ENCODE results near the gene CDKN2A. TPM values are rescaled to one million over a fixed set of nuclear protein-coding genes. Genes with fewer than 3 reads are reported as not detected.
A peak's percentile ranks its signal among the peaks of the same experiment; 100 is the strongest.

CDKN2A gene
- total RNA-seq, 1 experiment from 2014 or later = 88.7 TPM

- Histone ChIP-seq H3K4me1 (ENCODE audit: low read length) (peaks cover 38% of the 10 kb centered on the region), H4K20me1 (ENCODE audit: insufficient read depth, low read depth, low read length) (no peaks in the 10 kb centered on the region), H3K4me2 (ENCODE audit: low read depth, low read length, poor library complexity, severe bottlenecking) (no peak overlapping the region), H3K9ac (ENCODE audit: low read length) (no peak overlapping the region), H3K27me3 (ENCODE audit: low read length) (no peaks in the 10 kb centered on the region), H3K79me2 (ENCODE audit: low read length) (peaks cover 95% of the 10 kb centered on the region), H3K36me3 (ENCODE audit: insufficient read depth, low read length) (peaks cover 25% of the 10 kb centered on the region; the same call in 1 of the 2 replicates), H2AFZ (ENCODE audit: low read length) (no peak overlapping the region), H3K4me3 (ENCODE audit: low read length) (no peak overlapping the region), H3K9me3 (ENCODE audit: low read length) (no peaks in the 10 kb centered on the region), H3K9me2 (replicated peaks; ENCODE audit: insufficient read depth, low read length) (no peaks in the 10 kb centered on the region), H3K27ac (ENCODE audit: low read length) (no peak overlapping the region)
- DNase-seq = no peak
These were observed 11.8 kb downstream of the CDKN2A start for GRCh38 chr9:21982391-21982790.

- no peak overlapping the region for H3K27ac ChIP-seq (ENCODE audit: low read length)
- H3K79me2 ChIP-seq (ENCODE audit: low read length) = peaks cover 93% of the 10 kb centered on the region
- no peaks in the 10 kb centered on the region for H3K9me2 ChIP-seq (replicated peaks; ENCODE audit: insufficient read depth, low read length)
- no peak overlapping the region for H2AFZ ChIP-seq (ENCODE audit: low read length)
- H3K4me1 ChIP-seq (ENCODE audit: low read length) = peaks cover 4% of the 10 kb centered on the region; the same call in 1 of the 2 replicates
- no peaks in the 10 kb centered on the region for H3K27me3 ChIP-seq (ENCODE audit: low read length)
- H4K20me1 ChIP-seq (ENCODE audit: insufficient read depth, low read depth, low read length) = no peaks in the 10 kb centered on the region
- no peak overlapping the region for H3K9ac ChIP-seq (ENCODE audit: low read length)
- no peak overlapping the region for H3K4me3 ChIP-seq (ENCODE audit: low read length)
- no peaks in the 10 kb centered on the region for H3K9me3 ChIP-seq (ENCODE audit: low read length)
- DNase-seq = no peak
- no peak overlapping the region for H3K4me2 ChIP-seq (ENCODE audit: low read depth, low read length, poor library complexity, severe bottlenecking)
- peaks cover 30% of the 10 kb centered on the region for H3K36me3 ChIP-seq (ENCODE audit: insufficient read depth, low read length)
These were observed 17.8 kb downstream of the CDKN2A start for GRCh38 chr9:21976334-21976875.

GRCh38 chr9:21974722-21975409 is 19.3 kb downstream of the CDKN2A start:
- peaks cover 39% of the 10 kb centered on the region for H3K36me3 ChIP-seq (ENCODE audit: insufficient read depth, low read length)
- H3K9me2 ChIP-seq (replicated peaks; ENCODE audit: insufficient read depth, low read length) = no peaks in the 10 kb centered on the region
- H3K9me3 ChIP-seq (ENCODE audit: low read length) = no peaks in the 10 kb centered on the region
- DNase-seq = no peak
- no peak overlapping the region for H2AFZ ChIP-seq (ENCODE audit: low read length)
- no peak overlapping the region for H3K27ac ChIP-seq (ENCODE audit: low read length)
- no peak overlapping the region for H3K9ac ChIP-seq (ENCODE audit: low read length)
- H4K20me1 ChIP-seq (ENCODE audit: insufficient read depth, low read depth, low read length) = peaks cover 7% of the 10 kb centered on the region; the same call in 1 of the 2 replicates
- peaks cover 4% of the 10 kb centered on the region; the same call in 1 of the 2 replicates for H3K4me1 ChIP-seq (ENCODE audit: low read length)
- H3K79me2 ChIP-seq (ENCODE audit: low read length) = peaks cover 82% of the 10 kb centered on the region
- no peak overlapping the region for H3K4me3 ChIP-seq (ENCODE audit: low read length)
- no peak overlapping the region for H3K4me2 ChIP-seq (ENCODE audit: low read depth, low read length, poor library complexity, severe bottlenecking)
- no peaks in the 10 kb centered on the region for H3K27me3 ChIP-seq (ENCODE audit: low read length)

DNA sequence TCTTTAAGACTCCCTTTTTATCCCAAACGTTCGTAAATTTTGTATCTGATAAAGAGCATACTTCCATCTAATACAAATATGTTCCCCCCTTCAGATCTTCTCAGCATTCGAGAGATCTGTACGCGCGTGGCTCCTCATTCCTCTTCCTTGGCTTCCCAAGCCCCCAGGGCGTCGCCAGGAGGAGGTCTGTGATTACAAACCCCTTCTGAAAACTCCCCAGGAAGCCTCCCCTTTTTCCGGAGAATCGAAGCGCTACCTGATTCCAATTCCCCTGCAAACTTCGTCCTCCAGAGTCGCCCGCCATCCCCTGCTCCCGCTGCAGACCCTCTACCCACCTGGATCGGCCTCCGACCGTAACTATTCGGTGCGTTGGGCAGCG is 19.9 kb downstream of the CDKN2A start:
- no peak overlapping the region for H3K4me3 ChIP-seq (ENCODE audit: low read length)
- H3K9ac ChIP-seq (ENCODE audit: low read length) = no peak overlapping the region
- H3K4me2 ChIP-seq (ENCODE audit: low read depth, low read length, poor library complexity, severe bottlenecking) = no peak overlapping the region

GRCh38 chr9:21972361-21972760 is 21.8 kb downstream of the CDKN2A start:
- H3K27ac ChIP-seq (ENCODE audit: low read length) = no peak overlapping the region
- H3K4me1 ChIP-seq (ENCODE audit: low read length) = peaks cover 4% of the 10 kb centered on the region; the same call in 1 of the 2 replicates
- no peak overlapping the region for H3K4me3 ChIP-seq (ENCODE audit: low read length)
- peaks cover 10% of the 10 kb centered on the region; the same call in 1 of the 2 replicates for H4K20me1 ChIP-seq (ENCODE audit: insufficient read depth, low read depth, low read length)
- DNase-seq = peak; percentile 26
- H3K27me3 ChIP-seq (ENCODE audit: low read length) = no peaks in the 10 kb centered on the region
- H3K9me2 ChIP-seq (replicated peaks; ENCODE audit: insufficient read depth, low read length) = no peaks in the 10 kb centered on the region
- no peak overlapping the region for H3K4me2 ChIP-seq (ENCODE audit: low read depth, low read length, poor library complexity, severe bottlenecking)
- peaks cover 58% of the 10 kb centered on the region for H3K79me2 ChIP-seq (ENCODE audit: low read length)
- peaks cover 43% of the 10 kb centered on the region for H3K36me3 ChIP-seq (ENCODE audit: insufficient read depth, low read length)
- no peak overlapping the region for H2AFZ ChIP-seq (ENCODE audit: low read length)
- H3K9ac ChIP-seq (ENCODE audit: low read length) = no peak overlapping the region
- H3K9me3 ChIP-seq (ENCODE audit: low read length) = no peaks in the 10 kb centered on the region

More for the DNA sequence above, 19.9 kb downstream of the CDKN2A start:
- Histone ChIP-seq H4K20me1 (ENCODE audit: insufficient read depth, low read depth, low read length) (peaks cover 7% of the 10 kb centered on the region; the same call in 1 of the 2 replicates), H3K79me2 (ENCODE audit: low read length) (peaks cover 77% of the 10 kb centered on the region), H2AFZ (ENCODE audit: low read length) (no peak overlapping the region), H3K36me3 (ENCODE audit: insufficient read depth, low read length) (peaks cover 38% of the 10 kb centered on the region), H3K27me3 (ENCODE audit: low read length) (no peaks in the 10 kb centered on the region), H3K4me1 (ENCODE audit: low read length) (peaks cover 4% of the 10 kb centered on the region; the same call in 1 of the 2 replicates), H3K9me2 (replicated peaks; ENCODE audit: insufficient read depth, low read length) (no peaks in the 10 kb centered on the region), H3K9me3 (ENCODE audit: low read length) (no peaks in the 10 kb centered on the region), H3K27ac (ENCODE audit: low read length) (no peak overlapping the region)
- no peak for DNase-seq

DNA sequence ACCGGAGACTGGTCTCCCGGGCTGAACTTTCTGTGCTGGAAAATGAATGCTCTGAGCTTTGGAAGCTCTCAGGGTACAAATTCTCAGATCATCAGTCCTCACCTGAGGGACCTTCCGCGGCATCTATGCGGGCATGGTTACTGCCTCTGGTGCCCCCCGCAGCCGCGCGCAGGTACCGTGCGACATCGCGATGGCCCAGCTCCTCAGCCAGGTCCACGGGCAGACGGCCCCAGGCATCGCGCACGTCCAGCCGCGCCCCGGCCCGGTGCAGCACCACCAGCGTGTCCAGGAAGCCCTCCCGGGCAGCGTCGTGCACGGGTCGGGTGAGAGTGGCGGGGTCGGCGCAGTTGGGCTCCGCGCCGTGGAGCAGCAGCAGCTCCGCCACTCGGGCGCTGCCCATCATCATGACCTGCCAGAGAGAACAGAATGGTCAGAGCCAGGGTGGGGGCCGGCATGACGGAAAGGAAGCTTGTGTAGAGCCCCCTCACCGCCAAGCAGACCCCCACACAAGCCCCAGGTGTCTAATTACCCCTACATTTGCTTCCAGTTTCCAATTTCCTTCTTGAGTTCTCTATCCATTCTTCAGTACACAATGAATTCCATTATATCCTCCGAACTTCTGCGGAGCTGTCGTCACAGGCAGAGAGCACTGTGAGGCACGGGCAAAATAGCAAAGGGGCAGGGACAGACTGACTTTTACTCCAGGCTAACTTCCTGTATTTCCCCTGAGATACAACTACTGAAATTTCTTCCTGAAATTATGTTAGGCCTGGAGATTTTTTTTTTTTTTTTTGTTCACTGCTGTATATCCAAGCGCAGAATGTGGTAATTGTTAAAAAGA is 23.2 kb downstream of the CDKN2A start:
- no peak overlapping the region for H3K4me3 ChIP-seq (ENCODE audit: low read length)
- no peak overlapping the region for H3K27ac ChIP-seq (ENCODE audit: low read length)
- no peak overlapping the region for H2AFZ ChIP-seq (ENCODE audit: low read length)
- peaks cover 50% of the 10 kb centered on the region for H3K36me3 ChIP-seq (ENCODE audit: insufficient read depth, low read length)
- H3K9me3 ChIP-seq (ENCODE audit: low read length) = no peaks in the 10 kb centered on the region
- H3K9ac ChIP-seq (ENCODE audit: low read length) = no peak overlapping the region
- peaks cover 10% of the 10 kb centered on the region; the same call in 1 of the 2 replicates for H4K20me1 ChIP-seq (ENCODE audit: insufficient read depth, low read depth, low read length)
- H3K27me3 ChIP-seq (ENCODE audit: low read length) = no peaks in the 10 kb centered on the region
- H3K4me1 ChIP-seq (ENCODE audit: low read length) = peaks cover 4% of the 10 kb centered on the region; the same call in 1 of the 2 replicates
- no peak for DNase-seq
- no peak overlapping the region for H3K4me2 ChIP-seq (ENCODE audit: low read depth, low read length, poor library complexity, severe bottlenecking)
- no peaks in the 10 kb centered on the region for H3K9me2 ChIP-seq (replicated peaks; ENCODE audit: insufficient read depth, low read length)
- peaks cover 44% of the 10 kb centered on the region for H3K79me2 ChIP-seq (ENCODE audit: low read length)

GRCh38 chr9:21969951-21970799 is 24.0 kb downstream of the CDKN2A start:
- Histone ChIP-seq H2AFZ (ENCODE audit: low read length) (no peak overlapping the region), H3K4me3 (ENCODE audit: low read length) (no peak overlapping the region), H3K36me3 (ENCODE audit: insufficient read depth, low read length) (peaks cover 45% of the 10 kb centered on the region), H3K9ac (ENCODE audit: low read length) (no peak overlapping the region), H3K9me2 (replicated peaks; ENCODE audit: insufficient read depth, low read length) (no peaks in the 10 kb centered on the region), H3K4me2 (ENCODE audit: low read depth, low read length, poor library complexity, severe bottlenecking) (no peak overlapping the region), H3K27ac (ENCODE audit: low read length) (no peak overlapping the region), H3K9me3 (ENCODE audit: low read length) (no peaks in the 10 kb centered on the region), H3K4me1 (ENCODE audit: low read length) (peaks cover 4% of the 10 kb centered on the region; the same call in 1 of the 2 replicates), H3K27me3 (ENCODE audit: low read length) (no peaks in the 10 kb centered on the region), H3K79me2 (ENCODE audit: low read length) (peaks cover 36% of the 10 kb centered on the region), H4K20me1 (ENCODE audit: insufficient read depth, low read depth, low read length) (peaks cover 10% of the 10 kb centered on the region; the same call in 1 of the 2 replicates)
- DNase-seq = peak; percentile 38

All from Karpas-422 (cell line).